ENCODE results near the gene LCT. TPM values are rescaled to one million over a fixed set of nuclear protein-coding genes. Genes with fewer than 3 reads are reported as not detected.

LCT gene
- total and polyA plus RNA-seq, 2 experiments from 2014 or later: not detected

DNA sequence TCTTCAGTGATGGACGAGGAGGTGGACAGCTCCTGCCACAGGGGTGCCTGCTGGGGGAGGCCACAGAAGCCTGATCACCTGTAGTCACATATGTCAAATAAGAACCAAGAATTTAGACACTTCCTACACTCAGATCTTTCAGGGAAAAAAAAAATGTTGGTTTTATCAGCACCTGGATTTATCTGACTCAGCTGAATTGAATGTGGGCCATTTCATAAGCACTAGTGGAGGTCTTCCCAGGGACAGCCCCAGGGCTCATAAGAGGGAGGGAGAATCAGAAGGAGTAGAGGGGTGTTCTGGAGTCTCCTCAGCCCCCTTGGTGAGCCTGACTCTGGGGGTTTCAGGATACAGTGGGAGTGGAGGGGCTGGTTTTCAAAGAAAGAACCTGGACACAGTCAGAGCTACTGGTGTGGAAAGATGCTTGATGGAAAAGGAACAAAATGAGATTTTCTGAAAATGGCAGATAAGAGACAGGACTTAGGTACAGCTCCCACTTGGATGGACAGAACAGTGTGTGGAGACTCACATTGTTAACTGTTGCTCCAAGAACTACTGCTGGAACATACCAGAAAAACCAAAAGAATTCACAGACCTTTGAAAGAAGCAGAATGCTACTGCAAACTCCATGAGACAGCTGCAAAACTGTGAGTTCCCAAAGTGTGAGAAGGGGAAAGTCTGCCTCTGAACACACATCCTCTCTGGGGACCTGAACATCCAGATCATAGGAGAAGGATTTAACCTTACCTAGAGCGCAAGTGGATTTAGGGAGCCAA lies 45.4 kb downstream of the LCT start:
- Histone ChIP-seq H3K36me3 (ENCODE audit: insufficient read depth) (no peaks in the 10 kb centered on the region), H3K27me3 (ENCODE audit: insufficient read depth) (no peaks in the 10 kb centered on the region), H3K9me2 (ENCODE audit: insufficient read depth) (no peaks in the 10 kb centered on the region), H3K79me2 (replicated peaks; ENCODE audit: insufficient read depth) (no peaks in the 10 kb centered on the region), H3K4me2 (no peak overlapping the region), H3K4me1 (ENCODE audit: insufficient read depth) (no peaks in the 10 kb centered on the region), H3K27ac (ENCODE audit: low read depth) (no peak overlapping the region), H2AFZ (no peak overlapping the region), H3F3A (replicated peaks; ENCODE audit: low read depth) (no peaks in the 10 kb centered on the region), H3K4me3 (no peak overlapping the region), H4K20me1 (replicated peaks; ENCODE audit: insufficient read depth) (no peaks in the 10 kb centered on the region)
- H3K36me3 Mint-ChIP-seq (ENCODE audit: low read depth): peaks cover 8% of the 10 kb centered on the region; the same call in 2 of the 3 replicates
- H3K9me3 Mint-ChIP-seq: no peaks in the 10 kb centered on the region; the same call in 1 of the 3 replicates
- TF ChIP-seq, protein P1, sequence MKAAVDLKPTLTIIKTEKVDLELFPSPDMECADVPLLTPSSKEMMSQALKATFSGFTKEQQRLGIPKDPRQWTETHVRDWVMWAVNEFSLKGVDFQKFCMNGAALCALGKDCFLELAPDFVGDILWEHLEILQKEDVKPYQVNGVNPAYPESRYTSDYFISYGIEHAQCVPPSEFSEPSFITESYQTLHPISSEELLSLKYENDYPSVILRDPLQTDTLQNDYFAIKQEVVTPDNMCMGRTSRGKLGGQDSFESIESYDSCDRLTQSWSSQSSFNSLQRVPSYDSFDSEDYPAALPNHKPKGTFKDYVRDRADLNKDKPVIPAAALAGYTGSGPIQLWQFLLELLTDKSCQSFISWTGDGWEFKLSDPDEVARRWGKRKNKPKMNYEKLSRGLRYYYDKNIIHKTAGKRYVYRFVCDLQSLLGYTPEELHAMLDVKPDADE (IDR thresholded peaks at IDR 0.05): no peak
- TF ChIP-seq, protein P2, sequence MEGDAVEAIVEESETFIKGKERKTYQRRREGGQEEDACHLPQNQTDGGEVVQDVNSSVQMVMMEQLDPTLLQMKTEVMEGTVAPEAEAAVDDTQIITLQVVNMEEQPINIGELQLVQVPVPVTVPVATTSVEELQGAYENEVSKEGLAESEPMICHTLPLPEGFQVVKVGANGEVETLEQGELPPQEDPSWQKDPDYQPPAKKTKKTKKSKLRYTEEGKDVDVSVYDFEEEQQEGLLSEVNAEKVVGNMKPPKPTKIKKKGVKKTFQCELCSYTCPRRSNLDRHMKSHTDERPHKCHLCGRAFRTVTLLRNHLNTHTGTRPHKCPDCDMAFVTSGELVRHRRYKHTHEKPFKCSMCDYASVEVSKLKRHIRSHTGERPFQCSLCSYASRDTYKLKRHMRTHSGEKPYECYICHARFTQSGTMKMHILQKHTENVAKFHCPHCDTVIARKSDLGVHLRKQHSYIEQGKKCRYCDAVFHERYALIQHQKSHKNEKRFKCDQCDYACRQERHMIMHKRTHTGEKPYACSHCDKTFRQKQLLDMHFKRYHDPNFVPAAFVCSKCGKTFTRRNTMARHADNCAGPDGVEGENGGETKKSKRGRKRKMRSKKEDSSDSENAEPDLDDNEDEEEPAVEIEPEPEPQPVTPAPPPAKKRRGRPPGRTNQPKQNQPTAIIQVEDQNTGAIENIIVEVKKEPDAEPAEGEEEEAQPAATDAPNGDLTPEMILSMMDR (conservative IDR thresholded peaks at IDR 0.05; ENCODE audit: low read depth in 2 of 2): no peak
- no peak for TF ChIP-seq STAT1 (IDR thresholded peaks at IDR 0.05; ENCODE audit: unreplicated experiment)
- TF ChIP-seq NANOG (IDR thresholded peaks at IDR 0.05; ENCODE audit: borderline replicate concordance): no peak
- TF ChIP-seq, protein P3, sequence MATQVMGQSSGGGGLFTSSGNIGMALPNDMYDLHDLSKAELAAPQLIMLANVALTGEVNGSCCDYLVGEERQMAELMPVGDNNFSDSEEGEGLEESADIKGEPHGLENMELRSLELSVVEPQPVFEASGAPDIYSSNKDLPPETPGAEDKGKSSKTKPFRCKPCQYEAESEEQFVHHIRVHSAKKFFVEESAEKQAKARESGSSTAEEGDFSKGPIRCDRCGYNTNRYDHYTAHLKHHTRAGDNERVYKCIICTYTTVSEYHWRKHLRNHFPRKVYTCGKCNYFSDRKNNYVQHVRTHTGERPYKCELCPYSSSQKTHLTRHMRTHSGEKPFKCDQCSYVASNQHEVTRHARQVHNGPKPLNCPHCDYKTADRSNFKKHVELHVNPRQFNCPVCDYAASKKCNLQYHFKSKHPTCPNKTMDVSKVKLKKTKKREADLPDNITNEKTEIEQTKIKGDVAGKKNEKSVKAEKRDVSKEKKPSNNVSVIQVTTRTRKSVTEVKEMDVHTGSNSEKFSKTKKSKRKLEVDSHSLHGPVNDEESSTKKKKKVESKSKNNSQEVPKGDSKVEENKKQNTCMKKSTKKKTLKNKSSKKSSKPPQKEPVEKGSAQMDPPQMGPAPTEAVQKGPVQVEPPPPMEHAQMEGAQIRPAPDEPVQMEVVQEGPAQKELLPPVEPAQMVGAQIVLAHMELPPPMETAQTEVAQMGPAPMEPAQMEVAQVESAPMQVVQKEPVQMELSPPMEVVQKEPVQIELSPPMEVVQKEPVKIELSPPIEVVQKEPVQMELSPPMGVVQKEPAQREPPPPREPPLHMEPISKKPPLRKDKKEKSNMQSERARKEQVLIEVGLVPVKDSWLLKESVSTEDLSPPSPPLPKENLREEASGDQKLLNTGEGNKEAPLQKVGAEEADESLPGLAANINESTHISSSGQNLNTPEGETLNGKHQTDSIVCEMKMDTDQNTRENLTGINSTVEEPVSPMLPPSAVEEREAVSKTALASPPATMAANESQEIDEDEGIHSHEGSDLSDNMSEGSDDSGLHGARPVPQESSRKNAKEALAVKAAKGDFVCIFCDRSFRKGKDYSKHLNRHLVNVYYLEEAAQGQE (IDR thresholded peaks at IDR 0.05; ENCODE audit: unreplicated experiment): no peak
- TF ChIP-seq, protein P4, sequence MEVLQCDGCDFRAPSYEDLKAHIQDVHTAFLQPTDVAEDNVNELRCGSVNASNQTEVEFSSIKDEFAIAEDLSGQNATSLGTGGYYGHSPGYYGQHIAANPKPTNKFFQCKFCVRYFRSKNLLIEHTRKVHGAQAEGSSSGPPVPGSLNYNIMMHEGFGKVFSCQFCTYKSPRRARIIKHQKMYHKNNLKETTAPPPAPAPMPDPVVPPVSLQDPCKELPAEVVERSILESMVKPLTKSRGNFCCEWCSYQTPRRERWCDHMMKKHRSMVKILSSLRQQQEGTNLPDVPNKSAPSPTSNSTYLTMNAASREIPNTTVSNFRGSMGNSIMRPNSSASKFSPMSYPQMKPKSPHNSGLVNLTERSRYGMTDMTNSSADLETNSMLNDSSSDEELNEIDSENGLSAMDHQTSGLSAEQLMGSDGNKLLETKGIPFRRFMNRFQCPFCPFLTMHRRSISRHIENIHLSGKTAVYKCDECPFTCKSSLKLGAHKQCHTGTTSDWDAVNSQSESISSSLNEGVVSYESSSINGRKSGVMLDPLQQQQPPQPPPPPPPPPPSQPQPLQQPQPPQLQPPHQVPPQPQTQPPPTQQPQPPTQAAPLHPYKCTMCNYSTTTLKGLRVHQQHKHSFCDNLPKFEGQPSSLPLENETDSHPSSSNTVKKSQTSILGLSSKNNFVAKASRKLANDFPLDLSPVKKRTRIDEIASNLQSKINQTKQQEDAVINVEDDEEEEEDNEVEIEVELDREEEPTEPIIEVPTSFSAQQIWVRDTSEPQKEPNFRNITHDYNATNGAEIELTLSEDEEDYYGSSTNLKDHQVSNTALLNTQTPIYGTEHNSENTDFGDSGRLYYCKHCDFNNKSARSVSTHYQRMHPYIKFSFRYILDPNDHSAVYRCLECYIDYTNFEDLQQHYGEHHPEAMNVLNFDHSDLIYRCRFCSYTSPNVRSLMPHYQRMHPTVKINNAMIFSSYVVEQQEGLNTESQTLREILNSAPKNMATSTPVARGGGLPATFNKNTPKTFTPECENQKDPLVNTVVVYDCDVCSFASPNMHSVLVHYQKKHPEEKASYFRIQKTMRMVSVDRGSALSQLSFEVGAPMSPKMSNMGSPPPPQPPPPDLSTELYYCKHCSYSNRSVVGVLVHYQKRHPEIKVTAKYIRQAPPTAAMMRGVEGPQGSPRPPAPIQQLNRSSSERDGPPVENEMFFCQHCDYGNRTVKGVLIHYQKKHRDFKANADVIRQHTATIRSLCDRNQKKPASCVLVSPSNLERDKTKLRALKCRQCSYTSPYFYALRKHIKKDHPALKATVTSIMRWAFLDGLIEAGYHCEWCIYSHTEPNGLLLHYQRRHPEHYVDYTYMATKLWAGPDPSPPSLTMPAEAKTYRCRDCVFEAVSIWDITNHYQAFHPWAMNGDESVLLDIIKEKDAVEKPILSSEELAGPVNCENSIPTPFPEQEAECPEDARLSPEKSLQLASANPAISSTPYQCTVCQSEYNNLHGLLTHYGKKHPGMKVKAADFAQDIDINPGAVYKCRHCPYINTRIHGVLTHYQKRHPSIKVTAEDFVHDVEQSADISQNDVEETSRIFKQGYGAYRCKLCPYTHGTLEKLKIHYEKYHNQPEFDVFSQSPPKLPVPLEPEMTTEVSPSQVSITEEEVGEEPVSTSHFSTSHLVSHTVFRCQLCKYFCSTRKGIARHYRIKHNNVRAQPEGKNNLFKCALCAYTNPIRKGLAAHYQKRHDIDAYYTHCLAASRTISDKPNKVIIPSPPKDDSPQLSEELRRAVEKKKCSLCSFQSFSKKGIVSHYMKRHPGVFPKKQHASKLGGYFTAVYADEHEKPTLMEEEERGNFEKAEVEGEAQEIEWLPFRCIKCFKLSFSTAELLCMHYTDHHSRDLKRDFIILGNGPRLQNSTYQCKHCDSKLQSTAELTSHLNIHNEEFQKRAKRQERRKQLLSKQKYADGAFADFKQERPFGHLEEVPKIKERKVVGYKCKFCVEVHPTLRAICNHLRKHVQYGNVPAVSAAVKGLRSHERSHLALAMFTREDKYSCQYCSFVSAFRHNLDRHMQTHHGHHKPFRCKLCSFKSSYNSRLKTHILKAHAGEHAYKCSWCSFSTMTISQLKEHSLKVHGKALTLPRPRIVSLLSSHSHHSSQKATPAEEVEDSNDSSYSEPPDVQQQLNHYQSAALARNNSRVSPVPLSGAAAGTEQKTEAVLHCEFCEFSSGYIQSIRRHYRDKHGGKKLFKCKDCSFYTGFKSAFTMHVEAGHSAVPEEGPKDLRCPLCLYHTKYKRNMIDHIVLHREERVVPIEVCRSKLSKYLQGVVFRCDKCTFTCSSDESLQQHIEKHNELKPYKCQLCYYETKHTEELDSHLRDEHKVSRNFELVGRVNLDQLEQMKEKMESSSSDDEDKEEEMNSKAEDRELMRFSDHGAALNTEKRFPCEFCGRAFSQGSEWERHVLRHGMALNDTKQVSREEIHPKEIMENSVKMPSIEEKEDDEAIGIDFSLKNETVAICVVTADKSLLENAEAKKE (CRISPR knock-in tag; IDR thresholded peaks at IDR 0.05): no peak
- no peak for TF ChIP-seq EZH2phosphoT487 (IDR thresholded peaks at IDR 0.05; ENCODE audit: unreplicated experiment)
- TF ChIP-seq EZH2 (IDR thresholded peaks at IDR 0.05; ENCODE audit: low read depth, unreplicated experiment): no peak
- no peak for TF ChIP-seq ZNF331 (CRISPR knock-in tag; IDR thresholded peaks at IDR 0.05; ENCODE audit: low read depth)
- no peak for TF ChIP-seq POLR2AphosphoS5 (IDR thresholded peaks at IDR 0.05; ENCODE audit: low read depth)
- TF ChIP-seq JUNB (IDR thresholded peaks at IDR 0.05; ENCODE audit: unreplicated experiment): no peak
- no peak for TF ChIP-seq ZNF114 (CRISPR knock-in tag; IDR thresholded peaks at IDR 0.05)
- TF ChIP-seq CREB1 (CRISPR knock-in tag; IDR thresholded peaks at IDR 0.05; ENCODE audit: low read depth): no peak
- no peak overlapping the region for H3K4me3 Mint-ChIP-seq
- H3K4me1 Mint-ChIP-seq: no peaks in the 10 kb centered on the region
- ATAC-seq: no peak
- H3K27ac Mint-ChIP-seq: no peak overlapping the region
- DNase-seq (ENCODE audit: low spot score): no peak
- peaks cover 11% of the 10 kb centered on the region for H3K27me3 Mint-ChIP-seq (ENCODE audit: insufficient read depth, low read depth, poor library complexity)

All from GM23338 (cell line).